ENCODE measurements around the gene TSPAN18. TPM values are rescaled to one million over a fixed set of nuclear protein-coding genes. Genes with fewer than 3 reads are reported as not detected.

The TSPAN18 gene
- total RNA-seq, 2 donors from 2014 or later: 41.4 to 65.8 TPM

DNA sequence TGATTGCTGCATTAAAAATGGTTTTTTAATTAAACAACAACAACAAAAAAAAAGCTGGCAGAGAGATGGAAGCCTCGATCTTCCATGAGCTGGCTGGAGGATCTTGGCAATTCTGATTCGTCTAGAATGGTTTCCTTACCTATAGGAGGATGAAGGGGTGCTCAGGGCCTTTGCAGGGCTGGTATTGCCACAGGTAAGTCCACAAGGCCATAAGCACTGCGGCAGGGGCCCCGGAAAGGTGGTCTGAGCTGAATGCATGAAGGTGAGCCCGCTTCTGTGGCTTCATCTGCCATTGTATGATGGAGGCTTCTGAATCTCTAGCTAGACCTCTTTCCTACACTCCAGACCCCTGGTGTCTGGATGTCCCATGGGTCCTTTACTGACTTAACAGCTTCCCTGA, 101.5 kb downstream of the TSPAN18 start:
- intact Hi-C loops (cut with DNase I): no loop called here

DNA sequence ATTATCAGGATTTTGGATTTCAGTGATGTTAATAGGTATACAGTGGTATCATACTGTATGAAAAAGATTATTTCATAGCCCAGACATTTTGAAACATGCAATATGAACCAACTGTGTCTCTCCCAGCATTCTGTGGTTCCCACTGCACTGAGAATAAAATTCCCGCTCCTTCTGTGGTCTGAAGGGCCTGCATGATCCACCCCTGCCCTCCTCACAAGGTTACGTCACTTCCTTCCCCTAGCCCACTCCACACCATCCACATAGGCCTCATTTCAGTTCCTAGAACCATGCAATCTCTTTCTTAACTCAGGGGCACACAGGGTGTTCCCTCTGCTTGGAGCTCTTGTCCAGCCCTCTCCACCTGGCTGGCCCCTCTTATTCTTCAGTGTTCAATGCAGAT, 103.1 kb downstream of the TSPAN18 start:
- no peak for DNase-seq (ENCODE audit: low spot score)

More for the DNA sequence above, 101.5 kb downstream of the TSPAN18 start:
- DNase-seq (ENCODE audit: low spot score): peak; percentile 58

DNA sequence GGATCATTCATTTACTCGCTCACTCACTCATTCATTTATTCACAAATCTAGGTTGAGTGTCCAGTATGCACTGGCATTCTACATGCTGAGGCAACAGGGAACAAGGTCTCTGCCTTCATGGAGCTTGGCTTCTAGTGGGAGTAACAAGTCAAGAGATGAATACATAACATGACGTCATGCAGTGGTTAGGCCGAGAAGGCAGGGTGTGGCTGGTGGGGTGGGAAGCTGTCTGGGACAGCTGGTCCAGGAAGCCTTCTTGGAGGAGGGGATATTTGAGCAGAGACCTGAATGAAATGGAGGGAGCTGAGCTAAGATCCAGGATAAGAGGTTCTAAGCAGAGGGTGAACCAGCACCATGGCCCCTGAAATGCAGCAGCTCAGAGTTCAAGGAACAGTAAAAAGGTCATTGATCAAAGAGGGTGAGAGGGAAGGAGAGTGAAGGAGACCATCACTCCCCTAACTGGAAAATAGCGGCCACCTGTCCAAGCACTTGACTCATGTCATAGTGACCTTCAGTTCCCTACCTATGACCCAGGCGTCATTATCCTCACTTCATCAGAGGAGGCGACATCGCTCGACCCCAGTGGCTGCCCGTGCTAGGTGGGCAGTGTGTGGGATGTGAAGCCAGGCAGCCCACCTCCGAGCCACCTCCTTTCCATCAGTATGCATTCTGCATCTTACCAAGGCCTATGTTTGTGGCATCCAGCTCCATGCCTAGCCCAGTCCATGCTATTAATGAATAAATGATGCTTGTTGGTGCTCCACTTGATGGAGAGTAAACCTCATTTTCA, 105.0 kb downstream of the TSPAN18 start:
- intact Hi-C loops (cut with DNase I): loop anchor here in 1 of 2 donors (5.0 kb wide), 1 partner anchor 1461 kb away; no protein-coding TSS in a partner anchor
- peak; percentile 57 for DNase-seq (ENCODE audit: low spot score)

More for the DNA sequence above, 103.1 kb downstream of the TSPAN18 start:
- intact Hi-C loops (cut with DNase I): loop anchor here in 1 of 2 donors (5.0 kb wide), 1 partner anchor 1462 kb away; no protein-coding TSS in a partner anchor

DNA sequence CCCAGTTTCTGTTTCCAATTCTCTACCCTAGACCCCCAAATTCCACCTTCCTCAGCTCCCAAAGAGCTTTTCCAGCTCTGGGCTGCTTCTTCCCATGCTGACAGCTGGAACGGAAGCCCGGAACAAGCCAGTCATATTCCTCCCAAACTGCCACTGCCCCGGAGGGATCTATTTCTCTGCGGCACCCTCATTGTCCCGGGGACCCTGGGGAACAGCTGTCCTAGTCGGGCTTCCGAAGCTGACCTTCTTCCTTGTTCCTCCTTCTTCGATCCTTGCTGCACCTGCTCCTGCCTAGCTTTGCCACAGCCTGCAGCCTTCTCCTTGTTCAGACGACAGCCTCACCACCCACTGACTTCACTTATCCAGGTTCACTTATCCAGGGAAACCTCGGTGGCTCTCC, 105.7 kb downstream of the TSPAN18 start:
- intact Hi-C loops (cut with DNase I): loop anchor here in 1 of 2 donors (5.0 kb wide), 1 partner anchor 1460 kb away; no protein-coding TSS in a partner anchor
- peak; percentile 25 for DNase-seq (ENCODE audit: low spot score)

DNA sequence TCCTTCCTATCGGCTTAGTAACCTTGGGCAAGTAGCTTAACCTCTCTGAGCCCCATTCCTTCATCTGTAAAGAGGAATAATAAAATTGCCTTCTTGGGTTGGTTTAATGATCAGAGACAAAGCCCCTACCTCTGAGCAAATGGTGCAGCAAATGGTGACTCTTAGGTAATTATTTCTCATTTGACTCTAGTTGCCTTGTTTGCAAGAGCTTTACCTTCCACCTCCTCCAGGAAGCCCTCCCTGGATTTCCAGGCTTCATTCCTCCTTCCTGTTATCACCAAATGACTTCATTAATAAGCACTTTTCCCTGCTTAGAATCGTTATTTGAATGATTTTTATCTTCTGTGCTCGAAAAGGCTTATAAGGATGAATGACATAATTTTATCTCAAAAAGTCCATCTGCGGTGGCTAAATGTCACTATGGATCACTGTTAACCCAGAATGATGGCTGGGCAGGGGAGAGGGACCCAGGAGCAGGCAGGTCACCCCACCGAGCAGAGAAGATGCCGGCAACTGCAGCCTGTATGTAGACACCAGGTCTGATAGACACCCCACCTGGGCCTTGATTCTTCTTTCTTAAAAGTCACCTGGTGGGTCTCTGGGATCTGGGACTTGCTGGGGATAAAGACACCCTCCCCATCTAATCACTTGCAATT, 106.6 kb downstream of the TSPAN18 start:
- intact Hi-C loops (cut with DNase I): loop anchor here in 1 of 2 donors (5.0 kb wide), 1 partner anchor 1459 kb away; no protein-coding TSS in a partner anchor
- no peak for DNase-seq (ENCODE audit: low spot score)

DNA sequence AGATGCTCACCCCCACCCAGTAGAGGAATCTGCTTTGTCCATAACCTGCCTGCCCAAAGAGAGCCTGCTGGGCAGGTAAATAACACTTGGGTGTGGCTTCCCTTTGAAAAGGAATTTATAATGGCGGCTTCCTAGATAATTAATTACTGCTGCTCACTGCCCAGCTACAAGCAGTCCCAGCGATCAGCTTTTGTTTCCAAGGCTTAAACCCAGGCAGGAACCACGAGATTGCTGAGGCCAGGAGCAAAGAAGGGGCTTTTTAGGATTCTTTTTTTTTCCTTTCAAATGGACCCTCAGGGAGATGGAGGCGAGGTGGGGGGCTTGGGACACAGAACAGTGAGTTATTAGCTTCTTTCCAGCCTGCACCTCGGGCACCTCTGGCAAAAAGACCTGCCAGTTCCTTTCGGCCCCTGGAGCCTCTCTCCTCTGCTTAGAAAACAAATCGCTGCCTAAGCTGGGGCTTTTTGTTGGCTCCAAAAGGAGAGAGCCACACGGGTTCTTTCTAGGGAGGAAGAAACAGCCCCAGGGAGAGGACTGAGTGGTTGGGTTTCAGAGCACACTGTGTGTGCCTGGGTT, 107.2 kb downstream of the TSPAN18 start:
- DNase-seq (ENCODE audit: low spot score): peak; percentile 40
- intact Hi-C loops (cut with DNase I): loop anchor here in 1 of 2 donors (5.0 kb wide), 1 partner anchor 1458 kb away; no protein-coding TSS in a partner anchor

DNA sequence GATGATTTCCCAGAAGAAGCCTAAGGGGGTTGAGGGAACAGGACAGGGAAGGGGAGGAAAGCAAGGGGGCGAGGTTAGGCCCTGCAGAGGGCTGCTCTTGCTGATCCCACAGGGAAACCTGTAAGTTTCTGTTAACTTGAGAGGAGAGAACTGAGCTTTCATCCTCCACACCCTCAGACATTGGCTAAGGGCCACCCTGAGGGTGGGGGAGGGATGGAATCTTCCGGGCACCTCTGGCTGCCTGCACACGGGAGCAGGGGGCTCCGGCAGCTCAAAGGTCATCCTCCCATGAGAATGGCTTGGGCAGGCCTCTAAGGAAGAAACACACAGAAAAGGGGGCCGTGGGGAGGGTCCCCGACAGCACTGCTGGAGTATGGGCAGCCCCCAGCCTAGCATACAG, 108.1 kb downstream of the TSPAN18 start:
- peak; percentile 34 for DNase-seq (ENCODE audit: low spot score)
- intact Hi-C loops (cut with DNase I): loop anchor here in 1 of 2 donors (5.0 kb wide), 1 partner anchor 1457 kb away; no protein-coding TSS in a partner anchor

DNA sequence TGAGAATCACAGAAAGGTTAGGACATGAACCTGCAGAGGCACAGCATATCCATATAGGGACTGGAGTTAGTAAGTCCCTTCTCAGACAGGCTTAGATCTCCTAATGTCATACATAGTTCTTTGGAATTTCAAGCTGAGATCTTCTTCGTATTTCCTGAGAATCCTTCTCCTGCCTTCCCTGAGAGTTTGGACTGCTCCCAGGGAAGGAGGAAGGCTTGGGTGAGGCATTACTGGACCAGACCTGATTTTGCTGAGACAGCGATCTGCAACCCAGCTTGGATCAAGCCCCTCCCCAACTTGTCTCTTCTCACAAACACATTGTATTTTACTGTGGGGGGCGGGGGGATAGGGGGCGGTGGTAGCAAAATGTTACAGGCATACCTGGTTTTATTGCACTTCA, 108.5 kb downstream of the TSPAN18 start:
- intact Hi-C loops (cut with DNase I): no loop called here
- peak; percentile 30 for DNase-seq (ENCODE audit: low spot score)

DNA sequence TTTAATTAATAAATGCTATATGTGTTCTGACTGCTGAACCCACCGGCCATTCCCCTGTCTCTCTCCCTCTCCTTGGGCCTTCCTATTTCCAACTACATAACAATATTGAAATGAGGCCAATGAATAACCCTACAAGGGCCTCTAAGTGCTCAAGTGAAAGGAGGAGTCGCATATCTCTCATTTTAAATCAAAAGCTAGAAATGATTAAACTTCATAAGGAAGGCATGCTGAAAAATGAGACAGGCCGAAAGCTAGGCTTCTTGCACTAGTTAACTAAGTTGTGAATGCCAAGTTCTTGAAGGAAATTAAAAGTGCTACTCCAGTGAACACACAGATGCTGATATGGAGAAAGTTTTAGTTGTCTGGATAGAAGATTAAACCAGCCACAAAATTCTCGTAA, 109.2 kb downstream of the TSPAN18 start:
- no peak for DNase-seq (ENCODE audit: low spot score)
- intact Hi-C loops (cut with DNase I): no loop called here

DNA sequence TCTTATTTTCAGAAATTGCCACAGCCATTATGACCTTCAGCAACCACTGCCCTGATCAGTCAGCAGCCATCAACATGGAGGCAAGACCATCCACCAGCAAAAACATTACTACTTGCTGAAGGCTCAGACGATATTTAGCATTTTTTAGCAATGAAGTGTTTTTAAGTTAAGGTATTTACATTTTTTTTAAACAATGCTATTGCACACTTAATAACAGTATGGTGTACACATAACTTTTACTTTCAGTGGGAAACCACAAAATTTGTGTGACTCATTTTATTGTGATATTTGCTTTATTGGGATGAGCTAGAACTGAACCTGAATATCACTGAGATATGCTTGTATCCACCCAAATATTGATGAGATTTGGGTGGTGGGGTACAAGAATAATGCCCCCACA, 110.9 kb downstream of the TSPAN18 start:
- intact Hi-C loops (cut with DNase I): no loop called here
- no peak for DNase-seq (ENCODE audit: low spot score)

DNA sequence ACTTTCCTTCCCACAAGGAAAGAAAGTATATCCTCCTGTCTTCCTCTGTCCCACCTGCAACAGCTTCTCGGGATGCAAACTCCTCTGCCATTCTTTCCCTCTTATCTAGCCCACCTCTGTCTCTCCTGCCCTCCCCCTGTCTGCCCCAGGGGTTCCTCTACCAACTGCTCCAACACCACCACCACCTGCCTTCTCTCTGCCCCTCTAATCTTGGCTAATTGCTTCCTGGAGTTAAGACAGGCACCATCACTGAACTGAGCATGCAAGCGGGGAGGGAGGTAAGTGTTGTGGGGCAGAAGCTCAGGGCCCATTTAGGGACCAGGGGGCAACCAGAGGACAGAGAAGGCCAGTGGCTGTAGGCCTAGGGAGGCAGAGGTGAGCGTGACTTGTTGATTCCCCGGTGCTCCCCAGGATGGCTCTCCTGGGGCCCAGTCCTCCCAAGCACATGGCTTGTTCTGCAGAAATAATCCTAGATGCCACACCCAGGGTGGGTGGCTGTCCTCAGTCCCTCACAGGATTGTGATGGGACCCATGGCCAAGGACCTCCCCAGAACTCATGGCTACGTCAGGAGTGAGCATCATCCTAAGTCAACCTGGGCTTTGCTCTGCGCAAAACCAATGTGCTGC, 112.8 kb downstream of the TSPAN18 start:
- peak; percentile 68 for DNase-seq (ENCODE audit: low spot score)
- intact Hi-C loops (cut with DNase I): no loop called here

DNA sequence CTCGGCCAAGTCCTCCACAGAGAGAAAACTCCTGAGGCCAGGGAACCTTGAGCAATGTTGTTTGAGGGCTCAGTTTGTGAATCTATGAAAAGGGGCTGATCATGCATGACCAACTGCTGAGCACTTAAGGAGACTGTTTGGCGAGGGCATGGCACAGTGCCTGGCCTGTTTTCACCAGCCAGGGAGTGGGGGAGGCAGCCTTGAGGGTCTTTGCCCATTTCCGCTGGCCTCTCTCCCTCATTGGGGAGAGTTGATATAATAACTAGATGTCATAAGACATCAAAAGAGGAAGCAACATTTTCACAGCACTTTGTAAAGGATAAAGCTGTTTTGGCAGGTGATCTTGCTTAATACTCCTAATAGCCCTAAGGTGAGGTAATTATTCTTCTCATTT, 113.3 kb downstream of the TSPAN18 start:
- intact Hi-C loops (cut with DNase I): no loop called here
- DNase-seq (ENCODE audit: low spot score): peak; percentile 57

DNA sequence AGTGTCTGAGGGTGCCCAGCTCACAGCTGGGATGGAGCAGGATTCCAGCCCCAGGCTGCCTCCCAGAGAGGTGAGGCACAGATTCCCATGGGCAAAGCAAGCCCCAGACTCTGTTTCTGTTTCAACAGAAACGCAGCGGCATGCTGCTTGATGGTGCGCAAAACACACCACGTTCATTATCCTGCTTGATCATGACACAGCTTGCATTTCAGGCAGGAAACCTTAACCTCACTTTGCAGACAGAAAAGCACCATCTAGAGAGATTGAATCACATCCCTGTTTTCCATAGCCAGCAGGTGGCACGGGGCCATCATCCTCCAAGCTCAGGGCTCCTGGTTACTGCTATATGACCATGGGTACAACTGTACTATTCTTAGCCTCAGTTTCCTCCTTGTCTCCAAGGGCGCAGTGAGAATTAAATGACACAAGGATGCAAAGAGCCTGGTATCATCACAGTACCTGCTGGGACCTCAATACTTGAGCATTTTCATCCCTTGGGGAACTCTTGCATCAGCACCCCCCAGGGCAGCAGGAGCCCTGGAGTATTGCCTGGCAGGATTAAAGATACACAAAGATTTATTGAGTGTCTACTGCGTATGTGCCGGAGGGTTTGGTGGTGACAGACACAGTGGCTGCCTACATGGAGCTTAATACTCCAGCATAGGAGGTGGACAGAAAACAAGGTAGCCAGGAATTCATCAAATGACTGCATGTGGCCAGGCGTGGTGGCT, 113.9 kb downstream of the TSPAN18 start:
- no peak for DNase-seq (ENCODE audit: low spot score)
- intact Hi-C loops (cut with DNase I): no loop called here

DNA sequence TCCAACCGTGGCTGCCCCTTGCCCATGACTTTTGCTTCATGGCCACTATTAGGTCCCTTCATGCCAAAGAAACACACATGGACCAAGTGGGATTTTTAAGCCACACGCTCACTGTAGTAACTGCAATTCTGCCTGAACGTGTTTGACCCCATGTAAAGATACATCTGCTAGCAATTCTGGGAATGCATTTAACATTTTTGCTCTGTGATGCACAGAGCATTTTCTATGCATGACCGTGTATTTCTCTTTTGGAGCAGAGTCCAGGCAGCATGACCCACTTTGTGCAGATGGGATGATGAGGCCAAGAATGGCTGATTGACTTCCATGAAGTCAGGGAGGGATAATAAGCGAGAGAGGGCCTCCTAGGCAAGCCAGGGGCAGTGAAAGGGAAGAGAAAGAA, 115.5 kb downstream of the TSPAN18 start:
- intact Hi-C loops (cut with DNase I): no loop called here
- DNase-seq (ENCODE audit: low spot score): peak; percentile 45

DNA sequence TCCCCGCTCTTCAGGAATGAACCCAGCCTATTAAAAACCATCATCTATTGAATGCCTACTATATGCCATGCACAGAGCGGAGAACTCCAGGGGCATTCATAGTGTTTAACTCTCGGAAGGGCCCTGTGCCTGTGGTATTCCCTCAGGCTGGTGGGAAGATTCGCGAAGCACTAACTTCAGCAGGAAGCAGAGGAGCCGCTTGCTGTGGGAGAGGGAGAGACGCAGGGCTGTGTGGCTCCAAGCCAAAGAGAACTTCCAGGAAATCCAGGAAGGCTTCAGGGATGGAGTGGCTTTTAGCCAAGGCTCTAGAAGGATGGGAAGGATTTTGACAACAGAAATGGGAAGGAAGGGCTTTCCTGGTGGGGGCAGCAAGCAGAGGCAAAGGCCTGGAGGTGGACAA, 120.1 kb downstream of the TSPAN18 start:
- intact Hi-C loops (cut with DNase I): no loop called here
- no peak for DNase-seq (ENCODE audit: low spot score)

DNA sequence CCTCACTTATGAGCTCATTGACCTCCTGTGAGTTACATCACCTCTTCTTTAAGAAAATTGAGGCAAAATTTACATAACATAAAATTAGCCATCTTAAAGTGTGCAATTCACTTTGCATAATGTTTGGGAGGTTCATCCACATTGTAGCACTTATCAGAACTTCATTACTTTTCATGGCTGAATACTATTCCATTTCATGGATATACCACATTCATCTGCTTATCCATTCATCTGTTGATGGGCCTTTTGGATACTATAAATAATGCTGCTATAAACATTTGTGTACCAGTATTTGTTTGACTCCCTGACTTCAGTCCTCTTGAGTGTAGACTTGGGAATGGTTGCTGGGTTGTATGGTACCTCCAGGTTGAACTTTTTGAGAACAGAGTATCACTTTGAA, 120.6 kb downstream of the TSPAN18 start:
- no peak for DNase-seq (ENCODE audit: low spot score)

DNA sequence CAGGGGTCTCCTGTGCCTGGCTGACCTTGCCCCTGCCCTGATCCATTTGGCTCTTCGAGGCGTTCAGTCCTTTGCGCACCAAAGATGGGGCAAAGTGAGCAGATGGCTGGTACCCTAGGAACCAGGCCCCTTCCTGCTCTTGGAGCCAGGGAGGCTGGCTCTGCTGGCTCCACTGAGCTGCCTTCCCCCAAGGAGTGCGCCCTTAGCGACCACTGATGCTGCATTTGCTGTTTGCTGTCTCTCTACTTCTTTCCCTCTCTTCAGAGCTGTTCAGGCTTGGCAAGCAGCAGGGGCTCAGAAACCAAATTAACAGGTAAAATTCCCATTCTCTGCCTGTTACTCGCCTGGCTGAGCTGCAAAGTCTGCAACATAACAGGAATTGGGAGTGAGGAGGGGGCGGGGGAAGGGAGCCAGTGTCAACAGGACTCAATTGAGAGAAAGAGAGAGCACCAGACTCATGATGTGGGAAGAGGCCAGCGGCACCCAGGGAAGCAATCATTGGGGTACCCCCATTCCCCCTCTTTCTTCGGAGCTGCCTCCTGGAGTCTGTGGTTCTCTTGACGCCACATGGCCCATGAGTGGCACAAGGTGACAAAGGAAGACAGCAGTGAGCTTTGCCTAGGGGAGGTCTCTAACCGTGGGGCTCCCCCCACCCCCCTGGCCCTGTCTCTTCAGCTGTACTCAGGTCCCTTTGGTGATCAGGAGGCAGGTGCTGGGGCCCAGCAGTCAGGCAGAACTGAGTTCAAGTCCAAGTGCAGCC, 121.6 kb downstream of the TSPAN18 start:
- intact Hi-C loops (cut with DNase I): no loop called here
- peak; percentile 53 for DNase-seq (ENCODE audit: low spot score)

More for the DNA sequence above, 120.6 kb downstream of the TSPAN18 start:
- intact Hi-C loops (cut with DNase I): no loop called here

DNA sequence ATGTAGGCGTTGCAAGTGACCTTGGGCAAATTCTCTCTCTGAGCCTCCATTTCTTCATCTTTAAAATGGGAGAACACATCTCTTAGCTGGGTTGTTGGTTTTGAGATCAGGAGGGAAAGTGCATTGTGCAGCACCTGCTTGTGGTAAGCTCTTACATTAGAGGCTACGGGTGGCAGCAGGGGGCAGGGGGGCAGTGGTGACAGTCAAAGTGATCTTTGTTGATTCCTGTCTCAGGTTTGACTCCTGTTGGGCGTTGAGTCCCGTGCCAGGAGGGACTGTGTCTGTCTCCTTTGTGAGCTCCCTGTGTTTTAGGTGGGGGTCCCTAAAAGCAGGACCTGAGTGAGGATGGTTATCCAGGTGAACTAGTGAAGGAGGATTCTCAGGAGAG, 122.2 kb downstream of the TSPAN18 start:
- peak; percentile 63 for DNase-seq (ENCODE audit: low spot score)
- intact Hi-C loops (cut with DNase I): no loop called here
